HepG2 (cell line): ENCODE measurements around the gene ACTR1A. TPM values are rescaled to one million over a fixed set of nuclear protein-coding genes. Genes with fewer than 3 reads are reported as not detected.

ENCODE experiments used
- ATF7 ChIP-seq, 2 experiments: fragments of 450-650 bp in 1 of 2; sonication (generic) in 1 of 2; formaldehyde crosslinking in 1 of 2; IDR thresholded peaks; 2 replicates each; pipeline versions ENCODE4 v1.4.0 to v1.6.1; 2016 to 2020; ENCODE audit warnings: antibody characterized with exemption in 1 of 2, mild to moderate bottlenecking in 1 of 2, missing genetic modification reagents in 1 of 2
- IKZF4 ChIP-seq: sonication (generic); formaldehyde crosslinking; IDR thresholded peaks from 2 replicates; pipeline ENCODE4 v1.5.1; 2020; ENCODE audit warnings: borderline replicate concordance, mild to moderate bottlenecking, low read depth, missing genetic modification reagents; ENCODE audit errors: not compliant biosample characterization
- MAZ ChIP-seq, 2 experiments: sonication (generic) in 1 of 2; formaldehyde crosslinking in 1 of 2; IDR thresholded peaks; 2 replicates each; pipeline versions ENCODE4 v1.5.0 to v1.6.1; 2012 to 2020; ENCODE audit warnings: low read depth in 2 of 2, mild to moderate bottlenecking in 2 of 2, borderline replicate concordance in 1 of 2, improper control_type of control experiment in 1 of 2, low read length in 1 of 2, missing genetic modification reagents in 1 of 2, moderate library complexity in 1 of 2
- MXI1 ChIP-seq: IDR thresholded peaks from 3 replicates; pipeline ENCODE4 v1.6.1; 2012; ENCODE audit warnings: low read depth, low read length, inconsistent platforms, borderline replicate concordance
- NRL ChIP-seq: sonication (generic); formaldehyde crosslinking; IDR thresholded peaks from 2 replicates; pipeline ENCODE4 v1.5.0; 2020; ENCODE audit warnings: missing genetic modification reagents, mild to moderate bottlenecking, moderate library complexity, borderline replicate concordance
- PAF1 ChIP-seq: IDR thresholded peaks from 2 replicates; pipeline ENCODE4 v1.6.1; 2016; ENCODE audit warnings: missing genetic modification reagents, missing compliant biosample characterization
- RXRB ChIP-seq: IDR thresholded peaks from 2 replicates; pipeline ENCODE4 v1.6.1; 2016; ENCODE audit warnings: borderline replicate concordance, missing genetic modification reagents, missing compliant biosample characterization
- SMAD9 ChIP-seq: sonication (generic); formaldehyde crosslinking; IDR thresholded peaks from 2 replicates; pipeline ENCODE4 v1.5.1; 2020; ENCODE audit warnings: mild to moderate bottlenecking, missing genetic modification reagents
- ZNF468 ChIP-seq: sonication (generic); formaldehyde crosslinking; IDR thresholded peaks from 2 replicates; pipeline ENCODE4 v1.8.0; 2022; ENCODE audit warnings: mild to moderate bottlenecking, moderate library complexity, missing genetic modification reagents
- ZNF678 ChIP-seq: sonication (generic); formaldehyde crosslinking; IDR thresholded peaks from 2 replicates; pipeline ENCODE4 v1.4.0; 2020; ENCODE audit warnings: mild to moderate bottlenecking, missing genetic modification reagents
- ZSCAN25 ChIP-seq: sonication (generic); formaldehyde crosslinking; IDR thresholded peaks from 2 replicates; pipeline ENCODE4 v1.8.0; 2022; ENCODE audit warnings: mild to moderate bottlenecking, missing genetic modification reagents
- polyA plus RNA-seq, 8 experiments: library from polyadenylated mRNA; depleted of rRNA in 3 of 8; stranded (reverse) in 7 of 8; unstranded in 1 of 8; fragments of >200 nt; fragmentation: Illumina TruSeq in 4 of 8; extraction: Trizol in 4 of 8; gene quantifications; 2 replicates each; pipeline versions ENCODE4 v1.2.1 to v1.2.3, GENCODE V29; 2011 to 2016; ENCODE audit warnings: low read depth in 4 of 8, missing spikeins in 1 of 8, mixed read lengths in 1 of 8; ENCODE audit not compliant: insufficient read depth in 1 of 8
- total RNA-seq, 5 experiments: library from RNA; depleted of rRNA; stranded (reverse); fragments of >200 nt; fragmentation: Illumina TruSeq; extraction: Trizol; gene quantifications; 2 replicates each; pipeline ENCODE4 v1.2.3, GENCODE V29; 2016; ENCODE audit warnings: low read depth in 1 of 5
- TF ChIP-seq, protein P1 (sequence below): IDR thresholded peaks from 2 replicates; pipeline ENCODE4 v1.6.1; 2016; ENCODE audit warnings: low read depth
- TF ChIP-seq, protein P2 (sequence below): IDR thresholded peaks from 2 replicates; pipeline ENCODE4 v1.6.1; 2016; ENCODE audit warnings: missing genetic modification reagents, missing compliant biosample characterization
- TF ChIP-seq, protein P3 (sequence below): IDR thresholded peaks from 2 replicates; pipeline ENCODE4 v1.6.1; 2018; ENCODE audit warnings: missing genetic modification reagents
- TF ChIP-seq, protein P4 (sequence below): sonication (generic); formaldehyde crosslinking; conservative IDR thresholded peaks from 2 replicates; pipeline ENCODE4 v1.4.0; 2020; ENCODE audit warnings: missing genetic modification reagents
- TF ChIP-seq, protein P5 (sequence below): sonication (generic); formaldehyde crosslinking; IDR thresholded peaks from 2 replicates; pipeline ENCODE4 v1.4.0; 2020; ENCODE audit warnings: missing genetic modification reagents
- TF ChIP-seq, protein P6 (sequence below): IDR thresholded peaks from 2 replicates; pipeline ENCODE4 v1.6.1; 2016

ACTR1A gene
- total and polyA plus RNA-seq, 2 of the 13 experiments (the other 11 are each of a cell fraction or from before 2014, with no cell fraction given), result 59.6 to 62.8 TPM

DNA sequence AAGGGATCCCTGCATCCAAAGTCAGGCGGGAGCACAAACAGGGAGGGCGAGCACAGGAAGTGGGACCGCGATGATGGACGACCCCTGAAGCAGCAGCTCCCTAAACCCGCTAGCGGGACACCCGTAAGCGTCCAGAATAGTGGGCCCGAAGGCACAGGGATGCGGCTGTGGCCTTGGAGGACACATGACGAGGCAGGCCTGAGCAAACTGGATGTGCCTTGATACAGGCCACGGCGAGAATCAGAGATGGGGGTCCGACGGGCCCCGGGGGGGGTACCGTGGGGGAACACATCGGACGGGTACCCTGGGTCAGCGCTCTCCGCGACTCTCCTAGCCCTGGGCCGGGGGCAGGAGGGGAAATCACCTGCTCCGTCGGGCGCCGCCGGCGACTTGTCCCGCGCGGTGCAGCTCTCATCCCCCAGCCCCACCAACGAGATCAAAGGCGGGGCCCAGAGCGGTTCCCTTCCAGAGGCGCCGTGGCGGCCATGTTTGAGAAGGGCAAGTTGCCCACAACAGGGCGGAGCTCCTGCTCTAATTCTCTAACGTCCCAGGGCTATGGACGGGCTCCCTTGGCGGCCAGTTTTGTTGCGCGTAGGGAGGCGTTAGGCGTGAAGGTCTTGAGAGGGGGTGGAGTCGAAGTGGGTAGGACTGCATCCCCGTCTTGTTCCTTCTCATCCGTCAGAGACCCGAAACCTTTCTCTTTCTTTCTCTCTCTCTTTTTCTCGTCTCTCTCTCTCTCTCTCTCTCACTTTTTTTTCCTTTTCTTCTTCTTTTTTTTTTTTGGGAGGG lies 70.2 kb downstream of the ACTR1A start, which contains the start of gene CUEDC2 (continued):
- TF ChIP-seq SMAD9 (CRISPR knock-in tag) (peak; percentile 21; the same call in 1 of the 2 replicates), ATF7 (IDR thresholded peaks at IDR 0.05) (no peak), ATF7 (CRISPR knock-in tag; IDR thresholded peaks at IDR 0.05) (no peak), NRL (CRISPR knock-in tag) (peak; percentile 84; the same call in 1 of the 2 replicates), IKZF4 (CRISPR knock-in tag) (peak; percentile 87), PAF1 (CRISPR knock-in tag) (no peak), MAZ (IDR thresholded peaks at IDR 0.05; ENCODE audit: borderline replicate concordance, low read depth, low read length) (peak; percentile 67), MAZ (CRISPR knock-in tag; IDR thresholded peaks at IDR 0.05; ENCODE audit: low read depth) (peak; percentile 89), RXRB (CRISPR knock-in tag) (peak; percentile 65; the same call in 1 of the 2 replicates), MXI1 (peak; percentile 72; the same call in 1 of the 3 replicates), ZNF678 (no peak), ZSCAN25 (CRISPR knock-in tag) (peak; percentile 34; the same call in 1 of the 2 replicates), ZNF468 (CRISPR knock-in tag) (0 out of 2 replicates have a peak, but pooled peaks have one; percentile 47)
- TF ChIP-seq, protein P1, sequence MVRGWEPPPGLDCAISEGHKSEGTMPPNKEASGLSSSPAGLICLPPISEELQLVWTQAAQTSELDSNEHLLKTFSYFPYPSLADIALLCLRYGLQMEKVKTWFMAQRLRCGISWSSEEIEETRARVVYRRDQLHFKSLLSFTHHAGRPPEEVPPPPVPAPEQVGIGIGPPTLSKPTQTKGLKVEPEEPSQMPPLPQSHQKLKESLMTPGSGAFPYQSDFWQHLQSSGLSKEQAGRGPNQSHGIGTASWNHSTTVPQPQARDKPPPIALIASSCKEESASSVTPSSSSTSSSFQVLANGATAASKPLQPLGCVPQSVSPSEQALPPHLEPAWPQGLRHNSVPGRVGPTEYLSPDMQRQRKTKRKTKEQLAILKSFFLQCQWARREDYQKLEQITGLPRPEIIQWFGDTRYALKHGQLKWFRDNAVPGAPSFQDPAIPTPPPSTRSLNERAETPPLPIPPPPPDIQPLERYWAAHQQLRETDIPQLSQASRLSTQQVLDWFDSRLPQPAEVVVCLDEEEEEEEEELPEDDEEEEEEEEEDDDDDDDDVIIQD (CRISPR knock-in tag), result 0 out of 2 replicates have a peak, but pooled peaks have one; percentile 15
- TF ChIP-seq, protein P2, sequence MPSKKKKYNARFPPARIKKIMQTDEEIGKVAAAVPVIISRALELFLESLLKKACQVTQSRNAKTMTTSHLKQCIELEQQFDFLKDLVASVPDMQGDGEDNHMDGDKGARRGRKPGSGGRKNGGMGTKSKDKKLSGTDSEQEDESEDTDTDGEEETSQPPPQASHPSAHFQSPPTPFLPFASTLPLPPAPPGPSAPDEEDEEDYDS (CRISPR knock-in tag), result peak; percentile 50; the same call in 1 of the 2 replicates
- TF ChIP-seq, protein P3, sequence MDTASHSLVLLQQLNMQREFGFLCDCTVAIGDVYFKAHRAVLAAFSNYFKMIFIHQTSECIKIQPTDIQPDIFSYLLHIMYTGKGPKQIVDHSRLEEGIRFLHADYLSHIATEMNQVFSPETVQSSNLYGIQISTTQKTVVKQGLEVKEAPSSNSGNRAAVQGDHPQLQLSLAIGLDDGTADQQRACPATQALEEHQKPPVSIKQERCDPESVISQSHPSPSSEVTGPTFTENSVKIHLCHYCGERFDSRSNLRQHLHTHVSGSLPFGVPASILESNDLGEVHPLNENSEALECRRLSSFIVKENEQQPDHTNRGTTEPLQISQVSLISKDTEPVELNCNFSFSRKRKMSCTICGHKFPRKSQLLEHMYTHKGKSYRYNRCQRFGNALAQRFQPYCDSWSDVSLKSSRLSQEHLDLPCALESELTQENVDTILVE (CRISPR knock-in tag), result peak; percentile 60; the same call in 1 of the 2 replicates
- TF ChIP-seq, protein P4, sequence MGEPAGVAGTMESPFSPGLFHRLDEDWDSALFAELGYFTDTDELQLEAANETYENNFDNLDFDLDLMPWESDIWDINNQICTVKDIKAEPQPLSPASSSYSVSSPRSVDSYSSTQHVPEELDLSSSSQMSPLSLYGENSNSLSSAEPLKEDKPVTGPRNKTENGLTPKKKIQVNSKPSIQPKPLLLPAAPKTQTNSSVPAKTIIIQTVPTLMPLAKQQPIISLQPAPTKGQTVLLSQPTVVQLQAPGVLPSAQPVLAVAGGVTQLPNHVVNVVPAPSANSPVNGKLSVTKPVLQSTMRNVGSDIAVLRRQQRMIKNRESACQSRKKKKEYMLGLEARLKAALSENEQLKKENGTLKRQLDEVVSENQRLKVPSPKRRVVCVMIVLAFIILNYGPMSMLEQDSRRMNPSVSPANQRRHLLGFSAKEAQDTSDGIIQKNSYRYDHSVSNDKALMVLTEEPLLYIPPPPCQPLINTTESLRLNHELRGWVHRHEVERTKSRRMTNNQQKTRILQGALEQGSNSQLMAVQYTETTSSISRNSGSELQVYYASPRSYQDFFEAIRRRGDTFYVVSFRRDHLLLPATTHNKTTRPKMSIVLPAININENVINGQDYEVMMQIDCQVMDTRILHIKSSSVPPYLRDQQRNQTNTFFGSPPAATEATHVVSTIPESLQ, result no peak
- TF ChIP-seq, protein P5, sequence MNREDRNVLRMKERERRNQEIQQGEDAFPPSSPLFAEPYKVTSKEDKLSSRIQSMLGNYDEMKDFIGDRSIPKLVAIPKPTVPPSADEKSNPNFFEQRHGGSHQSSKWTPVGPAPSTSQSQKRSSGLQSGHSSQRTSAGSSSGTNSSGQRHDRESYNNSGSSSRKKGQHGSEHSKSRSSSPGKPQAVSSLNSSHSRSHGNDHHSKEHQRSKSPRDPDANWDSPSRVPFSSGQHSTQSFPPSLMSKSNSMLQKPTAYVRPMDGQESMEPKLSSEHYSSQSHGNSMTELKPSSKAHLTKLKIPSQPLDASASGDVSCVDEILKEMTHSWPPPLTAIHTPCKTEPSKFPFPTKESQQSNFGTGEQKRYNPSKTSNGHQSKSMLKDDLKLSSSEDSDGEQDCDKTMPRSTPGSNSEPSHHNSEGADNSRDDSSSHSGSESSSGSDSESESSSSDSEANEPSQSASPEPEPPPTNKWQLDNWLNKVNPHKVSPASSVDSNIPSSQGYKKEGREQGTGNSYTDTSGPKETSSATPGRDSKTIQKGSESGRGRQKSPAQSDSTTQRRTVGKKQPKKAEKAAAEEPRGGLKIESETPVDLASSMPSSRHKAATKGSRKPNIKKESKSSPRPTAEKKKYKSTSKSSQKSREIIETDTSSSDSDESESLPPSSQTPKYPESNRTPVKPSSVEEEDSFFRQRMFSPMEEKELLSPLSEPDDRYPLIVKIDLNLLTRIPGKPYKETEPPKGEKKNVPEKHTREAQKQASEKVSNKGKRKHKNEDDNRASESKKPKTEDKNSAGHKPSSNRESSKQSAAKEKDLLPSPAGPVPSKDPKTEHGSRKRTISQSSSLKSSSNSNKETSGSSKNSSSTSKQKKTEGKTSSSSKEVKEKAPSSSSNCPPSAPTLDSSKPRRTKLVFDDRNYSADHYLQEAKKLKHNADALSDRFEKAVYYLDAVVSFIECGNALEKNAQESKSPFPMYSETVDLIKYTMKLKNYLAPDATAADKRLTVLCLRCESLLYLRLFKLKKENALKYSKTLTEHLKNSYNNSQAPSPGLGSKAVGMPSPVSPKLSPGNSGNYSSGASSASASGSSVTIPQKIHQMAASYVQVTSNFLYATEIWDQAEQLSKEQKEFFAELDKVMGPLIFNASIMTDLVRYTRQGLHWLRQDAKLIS (CRISPR knock-in tag), result no peak
- TF ChIP-seq, protein P6, sequence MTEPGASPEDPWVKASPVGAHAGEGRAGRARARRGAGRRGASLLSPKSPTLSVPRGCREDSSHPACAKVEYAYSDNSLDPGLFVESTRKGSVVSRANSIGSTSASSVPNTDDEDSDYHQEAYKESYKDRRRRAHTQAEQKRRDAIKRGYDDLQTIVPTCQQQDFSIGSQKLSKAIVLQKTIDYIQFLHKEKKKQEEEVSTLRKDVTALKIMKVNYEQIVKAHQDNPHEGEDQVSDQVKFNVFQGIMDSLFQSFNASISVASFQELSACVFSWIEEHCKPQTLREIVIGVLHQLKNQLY (CRISPR knock-in tag), result 0 out of 2 replicates have a peak, but pooled peaks have one; percentile 13
